GM12891 (cell line): Measurements from ENCODE around the gene AP2A2.

Experiments
- PAX5 ChIP-seq: IDR thresholded peaks from 2 replicates; pipeline ENCODE4 v1.6.1; 2011; ENCODE audit warnings: low read length, moderate library complexity, mild to moderate bottlenecking; ENCODE audit not compliant: insufficient read depth, severe bottlenecking
- POLR2A ChIP-seq: IDR thresholded peaks from 2 replicates; pipeline ENCODE4 v1.6.1; 2011; ENCODE audit warnings: low read depth, low read length, control low read depth
- POLR2AphosphoS5 ChIP-seq: IDR thresholded peaks from 2 replicates; pipeline ENCODE4 v1.6.1; 2011; ENCODE audit warnings: low read depth, low read length, control low read depth
- POU2F2 ChIP-seq: IDR thresholded peaks from 2 replicates; pipeline ENCODE4 v1.6.1; 2011; ENCODE audit warnings: low read depth, mild to moderate bottlenecking, control low read depth, low read length, moderate library complexity
- TAF1 ChIP-seq: IDR thresholded peaks from 2 replicates; pipeline ENCODE4 v1.6.1; 2011; ENCODE audit warnings: low read depth, low read length, control low read depth

GRCh38 chr11:991711-992307 is 66.1 kb downstream of the AP2A2 start:
- TF ChIP-seq PAX5, result no peak
- no peak for TF ChIP-seq TAF1
- TF ChIP-seq POLR2A, result no peak
- TF ChIP-seq POLR2AphosphoS5, result no peak
- no peak for TF ChIP-seq POU2F2
